HL-60/S4 (cell line): ENCODE data around the gene CD36.

Source experiments
- in situ Hi-C: fragments of 300-500 bp; cut with MboI; formaldehyde crosslinking; loops from 2 replicates; pipeline ENCODE4 v1.14.3; 2022; ENCODE audit warnings: low sequenced_read_pairs

Gene CD36

DNA sequence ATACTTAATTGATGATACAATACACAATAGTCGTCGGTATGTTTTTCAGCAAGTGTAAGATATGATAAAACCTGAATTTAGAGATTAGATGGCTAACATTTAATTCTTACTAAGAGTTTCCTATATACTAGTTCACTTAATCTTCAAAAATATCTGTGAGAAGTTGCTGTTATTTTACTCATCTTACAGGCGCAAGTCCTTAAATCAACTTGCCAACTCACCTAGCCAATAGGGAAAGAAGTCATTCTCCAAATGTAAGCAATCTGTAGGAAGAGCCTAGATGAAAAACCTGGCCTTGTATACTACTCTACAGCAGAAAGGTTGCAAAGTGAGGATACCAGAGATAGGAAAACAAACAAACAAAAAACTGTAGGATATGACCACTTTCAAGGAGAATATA, 10.6 kb downstream of the CD36 start:
- in situ Hi-C loops = no loop called here

DNA sequence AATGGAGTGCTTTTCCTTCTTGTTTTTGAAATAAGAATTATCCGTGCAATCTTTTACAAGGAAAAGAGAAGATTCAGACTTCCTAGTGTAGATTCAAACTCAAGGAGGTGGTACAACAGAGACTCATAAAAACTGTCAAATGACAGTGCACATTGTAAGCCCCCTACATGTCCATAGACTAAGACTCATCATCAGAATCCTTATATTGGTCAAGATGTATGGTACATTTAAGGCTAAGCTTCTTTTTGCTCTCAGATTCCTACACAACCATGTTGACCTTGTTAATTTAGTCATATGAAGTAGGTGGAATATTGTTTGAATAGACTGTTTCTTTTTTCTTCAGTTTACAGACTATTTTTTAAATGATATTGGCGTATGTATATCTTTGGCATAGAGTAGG, 11.6 kb downstream of the CD36 start:
- in situ Hi-C loops = loop anchor here (25.0 kb wide), 2 partner anchors 213 to 588 kb away; no protein-coding TSS in a partner anchor

DNA sequence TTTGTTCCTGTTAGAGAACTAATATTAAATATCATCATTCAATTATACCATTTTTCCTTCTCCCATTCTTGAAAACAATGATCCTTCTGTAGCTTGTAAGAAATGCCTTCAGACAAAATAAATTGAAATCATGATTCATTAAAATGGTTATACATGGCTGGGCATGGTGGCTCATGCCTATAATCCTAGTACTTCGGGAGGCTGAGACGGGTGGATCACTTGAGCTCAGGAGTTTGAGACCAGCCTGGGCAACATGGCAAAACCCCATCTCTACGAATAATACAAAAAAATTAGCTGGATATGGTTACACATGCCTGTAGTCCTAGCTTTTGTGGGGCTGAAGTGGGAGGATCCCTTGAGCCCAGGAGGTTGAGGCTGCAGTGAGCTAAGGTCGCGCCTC, 13.0 kb downstream of the CD36 start:
- in situ Hi-C loops = loop anchor here (25.0 kb wide), 2 partner anchors 214 to 589 kb away; no protein-coding TSS in a partner anchor

DNA sequence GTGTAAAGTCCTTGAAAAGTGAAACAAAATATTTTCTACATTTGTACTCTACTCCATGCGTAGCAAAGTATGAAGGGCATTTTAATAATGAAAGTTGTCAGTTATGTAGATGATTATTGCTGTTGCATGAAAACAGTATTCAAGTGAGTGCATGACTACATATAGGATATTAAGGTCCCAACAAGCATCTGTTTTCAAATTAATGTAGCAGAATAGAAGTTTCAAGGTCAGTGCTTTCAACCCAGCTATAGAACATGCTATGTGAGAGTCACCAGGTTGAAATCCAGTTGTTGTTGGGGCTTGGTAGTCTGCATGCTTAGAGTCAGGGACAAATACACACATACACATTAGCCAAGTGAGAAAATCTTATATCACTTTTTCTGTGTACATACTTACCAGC, 14.8 kb downstream of the CD36 start:
- in situ Hi-C loops = loop anchor here (25.0 kb wide), 2 partner anchors 216 to 591 kb away; no protein-coding TSS in a partner anchor

DNA sequence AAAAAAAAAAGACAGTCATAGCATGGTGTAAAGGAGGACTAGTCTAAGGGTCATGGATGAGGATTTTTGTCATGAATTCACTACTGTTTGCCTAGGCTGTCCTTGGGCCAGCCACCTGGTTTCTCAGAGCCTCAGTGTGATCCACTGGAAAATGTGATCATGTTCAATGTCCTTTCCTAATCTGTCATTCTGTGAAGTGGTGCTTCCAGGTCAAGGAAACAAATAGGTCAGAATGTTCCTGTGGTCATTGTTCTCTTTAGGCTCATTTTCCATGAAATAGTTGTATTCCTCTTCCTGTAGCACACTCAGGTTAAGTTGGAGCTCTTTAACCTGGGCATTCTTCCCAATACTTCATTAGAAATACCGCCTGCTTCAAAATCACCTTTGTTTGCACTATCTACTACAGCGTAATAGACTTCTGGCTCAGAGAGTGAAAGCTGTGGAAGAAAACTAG, 16.5 kb downstream of the CD36 start:
- in situ Hi-C loops = loop anchor here (25.0 kb wide), 2 partner anchors 218 to 593 kb away; no protein-coding TSS in a partner anchor

DNA sequence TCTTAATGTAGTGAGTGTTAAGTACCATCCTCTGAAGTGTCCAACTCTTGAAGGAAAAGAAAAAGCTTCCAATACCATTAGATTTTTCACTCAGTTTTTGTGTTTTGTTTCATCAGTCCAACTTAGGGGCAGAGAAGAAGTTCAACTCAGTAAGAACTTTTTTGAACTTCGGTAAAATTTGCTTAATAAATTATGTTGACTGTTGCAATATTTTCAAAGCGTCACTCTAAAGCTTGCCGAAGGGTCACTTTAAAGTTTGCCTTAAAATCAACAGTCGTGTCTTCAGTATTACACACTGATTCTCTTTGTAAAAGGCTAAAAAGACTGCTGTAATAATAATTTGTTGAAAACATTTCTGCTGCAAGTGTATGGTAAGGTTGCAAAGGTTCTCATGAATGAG, 17.6 kb downstream of the CD36 start:
- in situ Hi-C loops = loop anchor here (25.0 kb wide), 2 partner anchors 219 to 594 kb away; no protein-coding TSS in a partner anchor

DNA sequence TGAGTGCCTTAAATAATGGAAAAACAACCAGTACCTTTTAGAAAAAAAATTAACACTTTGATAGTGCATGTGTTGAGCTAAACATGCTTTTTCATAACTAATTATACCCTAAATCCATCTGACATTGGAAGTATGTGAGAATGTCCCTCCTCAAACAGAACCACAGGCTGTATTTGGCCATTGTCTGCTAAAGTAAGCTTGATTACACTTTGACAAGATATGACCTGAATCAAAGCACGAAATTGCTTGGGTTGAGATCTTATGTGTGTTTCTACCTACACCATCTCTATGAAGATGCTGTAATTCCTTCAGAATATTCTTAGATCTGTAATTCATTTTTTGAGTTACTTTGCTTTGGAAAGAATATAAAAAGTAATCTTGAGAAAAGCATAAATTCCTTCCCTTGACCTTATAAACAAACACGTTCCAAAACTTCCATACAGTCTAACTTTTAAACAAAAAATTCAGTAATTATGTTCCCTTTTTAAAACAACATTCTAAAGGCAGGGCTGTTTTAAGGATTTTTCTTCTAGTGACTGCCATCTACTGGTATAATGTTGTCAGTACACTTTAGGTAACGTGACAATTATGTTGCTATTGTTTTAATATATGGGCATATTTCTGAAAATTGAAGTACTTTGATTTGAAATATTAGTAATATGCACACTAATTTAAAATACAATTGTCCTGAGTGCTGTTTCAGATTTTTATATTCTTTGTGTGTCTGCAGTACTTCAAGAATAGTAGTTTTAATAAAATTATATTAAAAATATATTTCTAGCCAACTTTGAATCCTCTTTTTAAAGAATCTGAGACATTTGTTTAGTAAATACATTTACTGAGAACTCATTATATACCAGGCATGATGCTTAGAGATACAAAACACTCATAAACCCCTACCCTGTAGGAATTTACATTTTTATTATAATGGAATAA, 20.9 kb downstream of the CD36 start:
- in situ Hi-C loops = loop anchor here (25.0 kb wide), 2 partner anchors 222 to 597 kb away; no protein-coding TSS in a partner anchor

DNA sequence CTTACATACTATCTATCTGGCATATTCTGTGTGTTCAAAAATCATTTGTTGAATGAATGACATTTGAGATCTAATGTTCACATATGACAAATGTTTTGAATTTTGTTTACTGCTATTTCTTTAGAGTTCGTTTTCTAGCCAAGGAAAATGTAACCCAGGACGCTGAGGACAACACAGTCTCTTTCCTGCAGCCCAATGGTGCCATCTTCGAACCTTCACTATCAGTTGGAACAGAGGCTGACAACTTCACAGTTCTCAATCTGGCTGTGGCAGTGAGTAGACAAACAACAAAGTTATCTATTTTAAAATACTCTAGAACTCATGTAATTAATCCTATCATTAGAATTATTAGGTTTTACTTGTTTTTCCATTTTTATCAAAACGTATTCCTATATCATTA, 22.5 kb downstream of the CD36 start:
- in situ Hi-C loops = loop anchor here (25.0 kb wide), 2 partner anchors 224 to 599 kb away; no protein-coding TSS in a partner anchor

DNA sequence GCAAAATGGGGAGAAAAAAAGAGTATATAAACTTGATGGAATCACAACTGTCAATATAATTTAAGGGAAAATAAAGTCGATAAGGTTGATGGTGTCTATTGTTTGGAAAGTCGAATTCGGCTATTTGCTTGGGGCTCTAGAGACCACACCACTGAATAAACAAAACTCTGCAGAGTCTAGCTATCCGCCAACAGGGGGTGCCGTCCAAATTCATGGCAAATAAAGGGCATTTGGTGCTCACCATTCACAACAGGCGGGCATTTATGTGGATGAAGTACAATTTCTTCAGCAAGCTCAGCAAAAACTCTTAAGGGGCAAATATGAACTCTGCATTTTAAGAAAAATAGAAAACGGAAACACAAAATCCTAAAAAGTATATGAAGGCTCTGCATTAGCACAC, 23.3 kb downstream of the CD36 start:
- in situ Hi-C loops = loop anchor here (25.0 kb wide), 2 partner anchors 224 to 599 kb away; no protein-coding TSS in a partner anchor

DNA sequence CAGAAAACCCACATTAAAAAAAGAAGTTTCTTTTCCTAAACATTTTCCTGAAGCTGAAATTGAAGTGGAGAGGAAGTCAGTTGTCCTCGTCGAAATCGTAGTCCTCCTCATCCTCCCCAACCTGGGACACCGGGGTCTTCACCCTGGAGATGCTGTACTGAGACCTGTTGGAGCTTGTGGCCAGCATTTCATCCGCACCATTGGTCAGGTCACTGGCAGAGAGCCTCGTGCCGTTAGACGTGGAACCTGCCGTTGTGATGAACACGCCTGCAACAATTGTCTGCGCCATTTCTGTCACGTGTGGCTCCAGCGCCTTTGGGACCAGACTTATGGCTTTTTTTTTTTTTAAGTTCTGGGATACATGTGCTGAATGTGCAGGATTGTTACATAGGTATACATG, 23.8 kb downstream of the CD36 start:
- in situ Hi-C loops = loop anchor here (25.0 kb wide), 2 partner anchors 225 to 600 kb away; no protein-coding TSS in a partner anchor

DNA sequence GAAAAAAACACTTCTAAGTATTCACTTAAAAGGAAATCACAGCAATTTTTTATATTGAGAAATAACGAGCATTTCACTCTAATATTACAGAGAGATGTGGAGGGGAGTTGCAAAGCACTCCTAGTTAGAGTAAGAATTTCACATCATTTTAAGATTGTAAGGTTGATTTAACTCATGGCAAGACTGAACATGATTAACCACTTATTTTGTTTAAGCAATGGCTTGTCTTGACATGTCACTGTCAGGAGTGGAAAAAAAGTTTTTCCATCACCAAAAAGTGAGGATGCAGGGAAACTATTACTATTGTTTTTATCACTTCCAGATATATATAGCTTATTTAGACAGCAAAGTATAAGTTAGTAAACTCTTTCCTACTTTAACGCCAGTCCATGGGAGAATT, 27.1 kb downstream of the CD36 start:
- in situ Hi-C loops = loop anchor here (25.0 kb wide), 2 partner anchors 228 to 603 kb away; no protein-coding TSS in a partner anchor

DNA sequence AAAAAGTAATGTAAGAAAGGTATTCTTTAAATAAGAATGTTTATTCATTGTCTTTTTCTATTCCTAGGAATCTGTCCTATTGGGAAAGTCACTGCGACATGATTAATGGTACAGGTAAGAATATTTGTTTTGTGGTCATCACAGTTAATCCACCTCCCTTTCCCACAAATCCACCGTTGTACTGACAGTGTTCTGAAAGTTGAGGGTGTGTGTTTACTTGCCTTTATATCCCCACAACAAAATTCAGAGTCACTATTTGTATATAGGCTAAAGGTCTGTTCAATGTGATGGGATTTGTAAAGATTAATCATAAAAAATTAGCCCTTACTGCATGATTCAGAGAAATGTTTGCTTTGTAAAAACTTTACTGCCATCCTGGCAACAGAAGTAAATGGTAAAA, 27.9 kb downstream of the CD36 start:
- in situ Hi-C loops = loop anchor here (25.0 kb wide), 2 partner anchors 229 to 604 kb away; no protein-coding TSS in a partner anchor

DNA sequence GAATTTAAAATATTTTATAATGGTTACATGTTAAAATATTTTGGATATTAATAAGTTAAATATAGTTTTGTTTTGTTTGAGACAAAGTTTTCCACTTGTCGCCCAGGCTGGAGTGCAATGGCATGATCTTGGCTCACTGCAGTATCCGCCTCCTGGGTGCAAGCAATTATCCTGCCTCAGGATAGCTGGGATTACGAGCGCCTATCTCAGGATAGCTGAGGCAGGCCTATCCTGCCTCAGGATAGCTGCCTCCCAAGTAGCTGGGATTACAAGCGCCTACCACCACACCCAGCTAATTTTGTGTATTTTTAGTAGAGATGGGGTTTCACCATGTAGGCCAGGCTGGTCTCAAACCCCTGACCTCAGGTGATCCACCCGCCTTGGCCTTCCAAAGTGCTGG, 30.9 kb downstream of the CD36 start:
- in situ Hi-C loops = loop anchor here (25.0 kb wide), 2 partner anchors 232 to 607 kb away; no protein-coding TSS in a partner anchor

DNA sequence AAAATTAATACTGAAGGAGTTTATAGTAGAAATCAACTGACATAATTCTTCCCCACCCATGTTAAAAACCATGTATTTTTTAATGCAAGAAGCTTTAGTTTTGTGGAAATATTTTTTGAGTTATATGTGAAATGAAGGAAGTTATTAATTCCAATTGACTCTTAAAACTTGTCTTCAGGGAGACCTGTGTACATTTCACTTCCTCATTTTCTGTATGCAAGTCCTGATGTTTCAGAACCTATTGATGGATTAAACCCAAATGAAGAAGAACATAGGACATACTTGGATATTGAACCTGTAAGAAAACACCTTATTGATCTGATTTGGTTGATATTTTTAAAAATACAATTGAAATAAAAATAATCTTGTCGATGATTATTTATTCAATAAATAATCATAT, 33.3 kb downstream of the CD36 start:
- in situ Hi-C loops = loop anchor here (25.0 kb wide), 2 partner anchors 234 to 609 kb away; no protein-coding TSS in a partner anchor

DNA sequence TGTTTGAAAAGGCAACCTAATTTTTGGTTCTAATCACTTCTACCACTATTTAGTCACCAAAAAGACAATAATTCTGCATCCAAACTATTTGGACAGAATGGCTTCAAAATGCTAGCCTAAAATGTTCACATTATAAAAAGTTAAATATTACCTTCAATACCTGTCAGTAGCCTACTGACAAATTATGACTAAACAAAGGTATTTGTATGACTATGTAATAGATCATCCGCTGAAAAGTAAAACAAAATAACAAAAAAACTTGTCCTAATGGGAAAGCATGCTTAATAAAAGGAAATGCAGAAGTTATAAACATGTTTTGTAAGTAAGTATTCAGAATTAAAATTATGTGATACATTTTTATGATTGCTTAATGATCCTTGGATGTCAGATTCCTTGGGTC, 36.6 kb downstream of the CD36 start:
- in situ Hi-C loops = no loop called here

DNA sequence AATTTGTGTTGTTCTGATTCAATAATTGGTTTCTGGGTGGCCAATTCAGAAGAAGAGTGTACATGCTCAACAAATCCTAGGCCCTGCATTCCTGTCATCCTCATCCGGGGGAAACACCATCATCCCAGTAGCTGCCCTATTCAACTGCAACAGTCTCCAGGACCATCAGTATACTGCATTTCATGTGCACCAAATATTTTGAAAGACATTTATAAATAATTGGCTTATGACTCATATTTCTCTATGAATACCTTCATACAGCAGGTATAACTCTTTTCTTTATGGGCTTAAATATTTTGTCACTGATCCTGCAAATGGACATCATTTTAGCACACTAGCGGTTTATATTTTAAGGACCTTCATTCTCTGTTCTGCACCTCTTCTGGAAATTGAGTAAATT, 38.0 kb downstream of the CD36 start:
- in situ Hi-C loops = no loop called here

DNA sequence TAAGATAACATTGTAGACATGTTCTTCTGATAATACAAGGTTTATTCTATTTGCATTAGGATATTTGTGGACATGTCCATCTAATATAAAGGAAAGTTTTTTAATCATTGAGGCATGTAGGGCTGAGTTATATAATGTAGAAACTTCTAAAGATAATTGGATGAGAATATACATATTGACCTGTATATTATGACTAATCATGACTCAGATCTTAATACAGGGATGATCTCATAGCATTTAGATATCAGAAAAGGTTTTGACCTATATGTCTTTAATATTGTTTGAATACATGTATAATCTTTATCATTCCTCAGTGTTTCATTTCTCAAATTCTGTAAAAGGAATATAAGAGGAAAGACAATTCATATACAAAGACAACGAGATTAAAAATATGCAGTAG, 39.2 kb downstream of the CD36 start:
- in situ Hi-C loops = no loop called here

DNA sequence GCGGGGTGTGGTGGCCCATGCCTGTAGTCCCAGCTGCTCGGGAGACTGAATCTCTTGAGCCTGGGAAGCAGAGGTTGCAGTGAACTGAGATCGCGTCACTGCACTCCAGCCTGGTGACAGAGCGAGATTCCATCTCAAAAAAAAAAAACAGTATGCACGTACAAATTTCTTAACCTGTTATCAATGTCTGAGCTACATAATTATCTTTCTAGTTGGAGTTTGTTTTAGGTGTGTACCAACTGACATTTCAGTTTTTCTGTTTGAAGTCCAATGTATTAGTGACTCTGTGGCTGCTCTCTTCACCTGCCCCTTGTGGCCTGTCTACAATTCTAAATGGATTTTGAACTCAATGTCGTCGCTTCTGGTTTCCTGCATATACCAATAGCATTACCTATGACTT, 40.3 kb downstream of the CD36 start:
- in situ Hi-C loops = no loop called here

DNA sequence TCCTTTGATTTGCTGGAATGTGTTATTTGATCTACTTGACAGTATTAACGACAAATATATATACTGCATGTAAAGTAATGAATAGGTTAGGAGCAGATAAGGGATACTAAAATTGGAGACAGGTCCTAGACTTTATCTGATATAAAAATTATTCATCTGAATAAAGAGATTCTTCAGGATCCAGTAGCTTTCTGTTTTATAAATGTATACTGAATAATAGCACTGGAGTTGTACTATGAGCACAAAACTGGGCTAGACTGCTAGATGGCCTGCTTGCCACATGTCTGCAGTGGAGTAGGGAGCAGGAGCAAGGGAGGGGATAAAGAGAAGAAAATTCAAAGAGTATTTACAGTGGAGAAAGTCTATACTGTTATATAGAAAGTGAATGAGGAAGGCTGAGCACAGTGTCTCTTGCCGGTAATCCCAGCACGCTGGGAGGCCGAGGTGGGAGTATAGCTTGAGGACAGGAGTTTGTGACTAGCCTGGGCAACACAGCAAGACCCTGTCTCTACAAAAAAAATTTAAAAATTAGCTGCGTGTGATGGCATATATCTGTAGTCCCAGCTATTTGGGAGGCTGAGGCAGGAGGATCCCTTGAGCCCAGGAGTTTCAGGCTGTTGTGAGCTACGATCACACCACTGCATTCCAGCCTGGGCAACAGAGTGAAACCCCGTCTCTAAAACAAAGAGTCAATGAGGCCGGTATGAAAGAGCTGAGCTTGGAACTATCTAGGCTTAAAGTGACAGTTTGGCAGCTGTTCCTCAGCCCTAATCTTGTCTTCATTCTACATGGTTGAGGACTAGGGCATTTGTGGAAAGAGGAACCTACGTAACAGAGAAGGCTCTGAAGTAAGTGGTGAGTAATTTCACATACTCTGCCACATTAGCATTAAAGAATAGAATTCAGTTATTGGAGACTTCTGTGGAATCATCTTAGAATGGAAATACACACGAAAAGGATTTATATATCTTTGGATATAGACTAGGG, 41.8 kb downstream of the CD36 start:
- in situ Hi-C loops = no loop called here

DNA sequence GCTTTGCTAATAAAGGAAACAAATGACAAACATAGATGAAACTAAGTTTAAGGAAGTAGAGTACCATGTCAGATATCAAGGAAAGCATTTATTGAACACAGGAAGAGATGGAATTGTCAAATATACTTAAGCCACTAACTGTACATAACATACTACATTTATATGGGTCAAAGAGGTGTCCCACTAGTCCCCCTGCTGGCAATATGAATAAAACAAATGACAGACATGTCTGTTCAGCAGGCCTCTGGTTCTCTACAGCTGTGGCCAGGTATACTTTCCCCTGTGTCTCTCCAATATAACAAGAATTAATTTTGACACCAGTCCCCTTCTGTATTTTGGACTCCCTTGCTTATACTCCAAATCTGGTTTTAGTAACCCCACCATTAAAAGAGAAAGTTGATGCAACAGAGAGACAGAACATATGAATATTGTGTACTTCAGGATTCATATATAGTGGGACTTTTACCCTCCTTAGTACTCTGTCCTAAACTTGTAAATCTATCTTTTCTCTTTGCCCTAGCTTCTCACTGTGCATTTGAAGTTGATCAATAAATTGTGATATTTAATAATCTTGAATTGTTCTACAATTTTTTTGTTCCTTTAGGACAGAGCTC, 42.9 kb downstream of the CD36 start:
- in situ Hi-C loops = no loop called here
